OCI-LY3 (cell line): Measurements from ENCODE around the gene CBY2.

Experiments
- EZH2phosphoT487 ChIP-seq: fragments of 200-600 bp; shearing (Covaris generic); IDR thresholded peaks from 2 replicates; pipeline ENCODE4 v1.6.1; 2018; ENCODE audit warnings: antibody characterized with exemption, mixed run types, low read depth
- TF ChIP-seq, protein P1 (sequence below): fragments of 200-600, 300-600 bp; sonication (generic); IDR thresholded peaks from 2 replicates; pipeline ENCODE4 v1.5.1; 2014; ENCODE audit warnings: antibody characterized with exemption, low read length, low read depth

DNA sequence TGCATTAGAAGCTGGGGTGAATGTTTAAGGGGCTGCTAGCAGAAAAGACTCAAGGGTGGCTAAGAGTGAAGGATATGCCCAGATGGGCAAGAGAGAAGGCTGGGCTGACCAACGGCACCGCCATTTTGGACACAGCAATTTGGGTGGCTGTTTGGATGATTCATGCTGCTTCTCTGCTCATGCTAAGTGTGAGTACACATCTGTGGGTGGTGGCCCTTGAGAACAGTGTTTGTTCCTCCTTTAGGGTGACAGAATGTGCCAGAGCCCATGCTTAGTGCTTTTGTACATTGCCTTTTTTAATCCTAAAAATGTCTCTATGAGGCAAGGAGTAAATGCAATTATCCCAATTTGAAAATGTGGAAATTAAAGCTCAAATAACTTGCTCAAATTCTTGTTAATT, 9.8 kb downstream of the CBY2 start:
- TF ChIP-seq, protein P1, sequence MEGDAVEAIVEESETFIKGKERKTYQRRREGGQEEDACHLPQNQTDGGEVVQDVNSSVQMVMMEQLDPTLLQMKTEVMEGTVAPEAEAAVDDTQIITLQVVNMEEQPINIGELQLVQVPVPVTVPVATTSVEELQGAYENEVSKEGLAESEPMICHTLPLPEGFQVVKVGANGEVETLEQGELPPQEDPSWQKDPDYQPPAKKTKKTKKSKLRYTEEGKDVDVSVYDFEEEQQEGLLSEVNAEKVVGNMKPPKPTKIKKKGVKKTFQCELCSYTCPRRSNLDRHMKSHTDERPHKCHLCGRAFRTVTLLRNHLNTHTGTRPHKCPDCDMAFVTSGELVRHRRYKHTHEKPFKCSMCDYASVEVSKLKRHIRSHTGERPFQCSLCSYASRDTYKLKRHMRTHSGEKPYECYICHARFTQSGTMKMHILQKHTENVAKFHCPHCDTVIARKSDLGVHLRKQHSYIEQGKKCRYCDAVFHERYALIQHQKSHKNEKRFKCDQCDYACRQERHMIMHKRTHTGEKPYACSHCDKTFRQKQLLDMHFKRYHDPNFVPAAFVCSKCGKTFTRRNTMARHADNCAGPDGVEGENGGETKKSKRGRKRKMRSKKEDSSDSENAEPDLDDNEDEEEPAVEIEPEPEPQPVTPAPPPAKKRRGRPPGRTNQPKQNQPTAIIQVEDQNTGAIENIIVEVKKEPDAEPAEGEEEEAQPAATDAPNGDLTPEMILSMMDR, result no peak
- TF ChIP-seq EZH2phosphoT487, result no peak
